HepG2 (cell line): ENCODE results near the gene MARCHF9. TPM values are rescaled to one million over a fixed set of nuclear protein-coding genes. Genes with fewer than 3 reads are reported as not detected.
A peak's percentile ranks its signal among the peaks of the same experiment; 100 is the strongest.

Experiments used
- FOXK1 ChIP-seq: sonication (generic); formaldehyde crosslinking; IDR thresholded peaks from 2 replicates; pipeline ENCODE4 v1.4.0; 2020; ENCODE audit warnings: low read depth, missing genetic modification reagents, borderline replicate concordance
- GATAD1 ChIP-seq: IDR thresholded peaks from 2 replicates; pipeline ENCODE4 v1.6.1; 2016; ENCODE audit warnings: missing genetic modification reagents, missing compliant biosample characterization
- GFI1 ChIP-seq: sonication (generic); formaldehyde crosslinking; IDR thresholded peaks from 2 replicates; pipeline ENCODE4 v1.5.0; 2020; ENCODE audit warnings: missing genetic modification reagents, mild to moderate bottlenecking, borderline replicate concordance
- HMG20B ChIP-seq: conservative IDR thresholded peaks from 2 replicates; pipeline ENCODE4 v1.6.1; 2016; ENCODE audit warnings: missing genetic modification reagents, missing compliant biosample characterization
- PPARG ChIP-seq: conservative IDR thresholded peaks from 2 replicates; pipeline ENCODE4 v1.6.1; 2016; ENCODE audit warnings: missing biosample characterization, missing genetic modification reagents
- RFX5 ChIP-seq: IDR thresholded peaks from 2 replicates; pipeline ENCODE4 v1.6.1; 2011; ENCODE audit warnings: low read depth, low read length, improper control_type of control experiment
- SMAD9 ChIP-seq: sonication (generic); formaldehyde crosslinking; IDR thresholded peaks from 2 replicates; pipeline ENCODE4 v1.5.1; 2020; ENCODE audit warnings: mild to moderate bottlenecking, missing genetic modification reagents
- TMF1 ChIP-seq: sonication (generic); formaldehyde crosslinking; IDR thresholded peaks from 2 replicates; pipeline ENCODE4 v1.8.1; 2022; ENCODE audit warnings: low read depth, missing genetic modification reagents
- ZNF644 ChIP-seq: IDR thresholded peaks from 2 replicates; pipeline ENCODE4 v1.6.1; 2016; ENCODE audit warnings: low read depth
- ZNF777 ChIP-seq: sonication (generic); formaldehyde crosslinking; IDR thresholded peaks from 2 replicates; pipeline ENCODE4 v1.4.0; 2020; ENCODE audit warnings: missing genetic modification reagents
- polyA plus RNA-seq, 8 experiments: library from polyadenylated mRNA; depleted of rRNA in 3 of 8; stranded (reverse) in 7 of 8; unstranded in 1 of 8; fragments of >200 nt; fragmentation: Illumina TruSeq in 4 of 8; extraction: Trizol in 4 of 8; gene quantifications; 2 replicates each; pipeline versions ENCODE4 v1.2.1 to v1.2.3, GENCODE V29; 2011 to 2016; ENCODE audit warnings: low read depth in 4 of 8, missing spikeins in 1 of 8, mixed read lengths in 1 of 8; ENCODE audit not compliant: insufficient read depth in 1 of 8
- total RNA-seq, 5 experiments: library from RNA; depleted of rRNA; stranded (reverse); fragments of >200 nt; fragmentation: Illumina TruSeq; extraction: Trizol; gene quantifications; 2 replicates each; pipeline ENCODE4 v1.2.3, GENCODE V29; 2016; ENCODE audit warnings: low read depth in 1 of 5
- TF ChIP-seq, protein P1 (sequence below): IDR thresholded peaks from 2 replicates; pipeline ENCODE4 v1.4.0; 2020; ENCODE audit warnings: mild to moderate bottlenecking, missing genetic modification reagents
- TF ChIP-seq, protein P2 (sequence below): sonication (generic); formaldehyde crosslinking; IDR thresholded peaks from 2 replicates; pipeline ENCODE4 v1.5.1; 2020; ENCODE audit warnings: mild to moderate bottlenecking, missing genetic modification reagents, borderline replicate concordance
- TF ChIP-seq, protein P3 (sequence below): sonication (generic); formaldehyde crosslinking; IDR thresholded peaks from 2 replicates; pipeline ENCODE4 v1.4.0; 2020; ENCODE audit warnings: missing genetic modification reagents
- TF ChIP-seq, protein P4 (sequence below): sonication (generic); formaldehyde crosslinking; IDR thresholded peaks from 2 replicates; pipeline ENCODE4 v1.4.0; 2020; ENCODE audit warnings: mild to moderate bottlenecking, missing genetic modification reagents
- TF ChIP-seq, protein P5 (sequence below): sonication (generic); formaldehyde crosslinking; IDR thresholded peaks from 2 replicates; pipeline ENCODE4 v1.9.0; 2021; ENCODE audit warnings: missing genetic modification reagents, mild to moderate bottlenecking, borderline replicate concordance
- TF ChIP-seq, protein P6 (sequence below): sonication (generic); formaldehyde crosslinking; IDR thresholded peaks from 2 replicates; pipeline ENCODE4 v1.4.0; 2020; ENCODE audit warnings: mild to moderate bottlenecking, missing genetic modification reagents, borderline replicate concordance

Gene MARCHF9
- total and polyA plus RNA-seq, 2 of the 13 experiments (the other 11 are each of a cell fraction or from before 2014, with no cell fraction given), result 5.7 to 9.6 TPM

DNA sequence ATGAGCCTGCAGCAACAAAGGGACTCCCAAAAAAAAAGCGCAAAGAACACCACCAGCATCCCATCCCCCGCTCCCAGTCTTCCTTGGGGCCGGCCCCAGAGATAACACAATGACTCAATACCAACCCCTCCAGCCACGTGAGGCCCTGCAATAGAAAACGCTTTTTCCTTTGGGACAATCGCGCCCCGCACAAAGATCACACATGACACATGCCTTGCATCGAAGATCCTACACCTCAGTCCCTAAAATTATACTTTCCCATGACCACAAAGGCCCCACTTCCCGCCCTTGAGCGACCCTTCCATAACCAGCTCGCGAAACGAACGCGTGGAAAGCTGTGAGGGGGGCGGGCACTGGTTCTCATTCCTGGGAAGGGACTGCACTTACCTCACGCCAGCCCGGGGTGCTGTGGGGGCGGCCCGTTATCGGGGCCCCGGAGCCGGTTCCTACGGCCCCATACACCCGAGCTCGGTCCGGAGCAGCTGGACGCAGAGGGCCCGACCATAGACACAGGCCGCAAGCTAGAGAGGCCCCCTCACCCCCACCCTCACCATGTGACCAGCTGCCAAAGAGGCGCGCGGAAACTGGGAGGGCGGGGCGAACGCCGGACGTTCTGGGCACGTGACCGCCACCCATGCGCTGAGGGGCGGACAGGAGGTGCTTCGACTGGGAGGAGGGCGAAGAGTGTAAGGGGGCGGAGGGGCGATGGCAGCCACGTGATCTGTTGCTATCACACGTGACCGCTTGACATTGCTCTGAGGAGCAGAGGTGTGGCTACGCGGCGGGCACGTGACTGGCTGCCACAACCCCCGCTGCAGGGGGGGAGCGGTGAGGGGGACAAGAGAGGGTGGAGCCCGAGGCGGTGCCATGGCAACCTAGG lies 2.9 kb upstream of the MARCHF9 start, which contains the start of gene CDK4 (continued):
- TF ChIP-seq, protein P1, sequence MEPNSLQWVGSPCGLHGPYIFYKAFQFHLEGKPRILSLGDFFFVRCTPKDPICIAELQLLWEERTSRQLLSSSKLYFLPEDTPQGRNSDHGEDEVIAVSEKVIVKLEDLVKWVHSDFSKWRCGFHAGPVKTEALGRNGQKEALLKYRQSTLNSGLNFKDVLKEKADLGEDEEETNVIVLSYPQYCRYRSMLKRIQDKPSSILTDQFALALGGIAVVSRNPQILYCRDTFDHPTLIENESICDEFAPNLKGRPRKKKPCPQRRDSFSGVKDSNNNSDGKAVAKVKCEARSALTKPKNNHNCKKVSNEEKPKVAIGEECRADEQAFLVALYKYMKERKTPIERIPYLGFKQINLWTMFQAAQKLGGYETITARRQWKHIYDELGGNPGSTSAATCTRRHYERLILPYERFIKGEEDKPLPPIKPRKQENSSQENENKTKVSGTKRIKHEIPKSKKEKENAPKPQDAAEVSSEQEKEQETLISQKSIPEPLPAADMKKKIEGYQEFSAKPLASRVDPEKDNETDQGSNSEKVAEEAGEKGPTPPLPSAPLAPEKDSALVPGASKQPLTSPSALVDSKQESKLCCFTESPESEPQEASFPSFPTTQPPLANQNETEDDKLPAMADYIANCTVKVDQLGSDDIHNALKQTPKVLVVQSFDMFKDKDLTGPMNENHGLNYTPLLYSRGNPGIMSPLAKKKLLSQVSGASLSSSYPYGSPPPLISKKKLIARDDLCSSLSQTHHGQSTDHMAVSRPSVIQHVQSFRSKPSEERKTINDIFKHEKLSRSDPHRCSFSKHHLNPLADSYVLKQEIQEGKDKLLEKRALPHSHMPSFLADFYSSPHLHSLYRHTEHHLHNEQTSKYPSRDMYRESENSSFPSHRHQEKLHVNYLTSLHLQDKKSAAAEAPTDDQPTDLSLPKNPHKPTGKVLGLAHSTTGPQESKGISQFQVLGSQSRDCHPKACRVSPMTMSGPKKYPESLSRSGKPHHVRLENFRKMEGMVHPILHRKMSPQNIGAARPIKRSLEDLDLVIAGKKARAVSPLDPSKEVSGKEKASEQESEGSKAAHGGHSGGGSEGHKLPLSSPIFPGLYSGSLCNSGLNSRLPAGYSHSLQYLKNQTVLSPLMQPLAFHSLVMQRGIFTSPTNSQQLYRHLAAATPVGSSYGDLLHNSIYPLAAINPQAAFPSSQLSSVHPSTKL, result peak; percentile 84
- 0 out of 2 replicates have a peak, but pooled peaks have one; percentile 31 for TF ChIP-seq HMG20B (CRISPR knock-in tag)
- peak; percentile 96; the same call in 1 of the 2 replicates for TF ChIP-seq FOXK1
- no peak for TF ChIP-seq SMAD9 (CRISPR knock-in tag)
- TF ChIP-seq, protein P2, sequence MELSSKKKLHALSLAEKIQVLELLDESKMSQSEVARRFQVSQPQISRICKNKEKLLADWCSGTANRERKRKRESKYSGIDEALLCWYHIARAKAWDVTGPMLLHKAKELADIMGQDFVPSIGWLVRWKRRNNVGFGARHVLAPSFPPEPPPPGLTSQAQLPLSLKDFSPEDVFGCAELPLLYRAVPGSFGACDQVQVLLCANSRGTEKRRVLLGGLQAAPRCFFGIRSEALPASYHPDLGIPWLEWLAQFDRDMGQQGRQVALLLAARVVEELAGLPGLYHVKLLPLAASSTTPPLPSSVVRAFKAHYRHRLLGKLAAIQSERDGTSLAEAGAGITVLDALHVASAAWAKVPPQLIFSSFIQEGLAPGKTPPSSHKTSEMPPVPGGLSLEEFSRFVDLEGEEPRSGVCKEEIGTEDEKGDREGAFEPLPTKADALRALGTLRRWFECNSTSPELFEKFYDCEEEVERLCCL (CRISPR knock-in tag), result no peak
- TF ChIP-seq, protein P3, sequence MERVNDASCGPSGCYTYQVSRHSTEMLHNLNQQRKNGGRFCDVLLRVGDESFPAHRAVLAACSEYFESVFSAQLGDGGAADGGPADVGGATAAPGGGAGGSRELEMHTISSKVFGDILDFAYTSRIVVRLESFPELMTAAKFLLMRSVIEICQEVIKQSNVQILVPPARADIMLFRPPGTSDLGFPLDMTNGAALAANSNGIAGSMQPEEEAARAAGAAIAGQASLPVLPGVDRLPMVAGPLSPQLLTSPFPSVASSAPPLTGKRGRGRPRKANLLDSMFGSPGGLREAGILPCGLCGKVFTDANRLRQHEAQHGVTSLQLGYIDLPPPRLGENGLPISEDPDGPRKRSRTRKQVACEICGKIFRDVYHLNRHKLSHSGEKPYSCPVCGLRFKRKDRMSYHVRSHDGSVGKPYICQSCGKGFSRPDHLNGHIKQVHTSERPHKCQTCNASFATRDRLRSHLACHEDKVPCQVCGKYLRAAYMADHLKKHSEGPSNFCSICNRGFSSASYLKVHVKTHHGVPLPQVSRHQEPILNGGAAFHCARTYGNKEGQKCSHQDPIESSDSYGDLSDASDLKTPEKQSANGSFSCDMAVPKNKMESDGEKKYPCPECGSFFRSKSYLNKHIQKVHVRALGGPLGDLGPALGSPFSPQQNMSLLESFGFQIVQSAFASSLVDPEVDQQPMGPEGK (CRISPR knock-in tag), result peak; percentile 97
- 0 out of 2 replicates have a peak, but pooled peaks have one; percentile 41 for TF ChIP-seq GFI1 (CRISPR knock-in tag)
- TF ChIP-seq GATAD1 (CRISPR knock-in tag), result peak; percentile 93
- TF ChIP-seq ZNF777, result peak; percentile 73
- peak; percentile 94 for TF ChIP-seq RFX5
- TF ChIP-seq PPARG, result 0 out of 2 replicates have a peak, but pooled peaks have one; percentile 23
- no peak for TF ChIP-seq ZNF644 (CRISPR knock-in tag)
- TF ChIP-seq, protein P4, sequence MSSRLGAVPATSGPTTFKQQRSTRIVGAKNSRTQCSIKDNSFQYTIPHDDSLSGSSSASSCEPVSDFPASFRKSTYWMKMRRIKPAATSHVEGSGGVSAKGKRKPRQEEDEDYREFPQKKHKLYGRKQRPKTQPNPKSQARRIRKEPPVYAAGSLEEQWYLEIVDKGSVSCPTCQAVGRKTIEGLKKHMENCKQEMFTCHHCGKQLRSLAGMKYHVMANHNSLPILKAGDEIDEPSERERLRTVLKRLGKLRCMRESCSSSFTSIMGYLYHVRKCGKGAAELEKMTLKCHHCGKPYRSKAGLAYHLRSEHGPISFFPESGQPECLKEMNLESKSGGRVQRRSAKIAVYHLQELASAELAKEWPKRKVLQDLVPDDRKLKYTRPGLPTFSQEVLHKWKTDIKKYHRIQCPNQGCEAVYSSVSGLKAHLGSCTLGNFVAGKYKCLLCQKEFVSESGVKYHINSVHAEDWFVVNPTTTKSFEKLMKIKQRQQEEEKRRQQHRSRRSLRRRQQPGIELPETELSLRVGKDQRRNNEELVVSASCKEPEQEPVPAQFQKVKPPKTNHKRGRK (CRISPR knock-in tag), result no peak
- TF ChIP-seq, protein P5, sequence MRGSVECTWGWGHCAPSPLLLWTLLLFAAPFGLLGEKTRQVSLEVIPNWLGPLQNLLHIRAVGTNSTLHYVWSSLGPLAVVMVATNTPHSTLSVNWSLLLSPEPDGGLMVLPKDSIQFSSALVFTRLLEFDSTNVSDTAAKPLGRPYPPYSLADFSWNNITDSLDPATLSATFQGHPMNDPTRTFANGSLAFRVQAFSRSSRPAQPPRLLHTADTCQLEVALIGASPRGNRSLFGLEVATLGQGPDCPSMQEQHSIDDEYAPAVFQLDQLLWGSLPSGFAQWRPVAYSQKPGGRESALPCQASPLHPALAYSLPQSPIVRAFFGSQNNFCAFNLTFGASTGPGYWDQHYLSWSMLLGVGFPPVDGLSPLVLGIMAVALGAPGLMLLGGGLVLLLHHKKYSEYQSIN (CRISPR knock-in tag), result no peak
- TF ChIP-seq TMF1, result peak; percentile 69; the same call in 1 of the 2 replicates
- TF ChIP-seq, protein P6, sequence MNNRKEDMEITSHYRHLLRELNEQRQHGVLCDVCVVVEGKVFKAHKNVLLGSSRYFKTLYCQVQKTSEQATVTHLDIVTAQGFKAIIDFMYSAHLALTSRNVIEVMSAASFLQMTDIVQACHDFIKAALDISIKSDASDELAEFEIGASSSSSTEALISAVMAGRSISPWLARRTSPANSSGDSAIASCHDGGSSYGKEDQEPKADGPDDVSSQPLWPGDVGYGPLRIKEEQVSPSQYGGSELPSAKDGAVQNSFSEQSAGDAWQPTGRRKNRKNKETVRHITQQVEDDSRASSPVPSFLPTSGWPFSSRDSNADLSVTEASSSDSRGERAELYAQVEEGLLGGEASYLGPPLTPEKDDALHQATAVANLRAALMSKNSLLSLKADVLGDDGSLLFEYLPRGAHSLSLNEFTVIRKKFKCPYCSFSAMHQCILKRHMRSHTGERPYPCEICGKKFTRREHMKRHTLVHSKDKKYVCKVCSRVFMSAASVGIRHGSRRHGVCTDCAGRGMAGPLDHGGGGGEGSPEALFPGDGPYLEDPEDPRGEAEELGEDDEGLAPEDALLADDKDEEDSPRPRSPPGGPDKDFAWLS, result peak; percentile 89; the same call in 1 of the 2 replicates
